ENCODE data around the gene HADH.
A peak's percentile ranks its signal among the peaks of the same experiment; 100 is the strongest.
"Not testable (repeated sequence)": the region's sequence is repeated elsewhere in the genome, so short reads cannot be mapped to it uniquely, and the experiment has no call there.

Gene HADH

DNA sequence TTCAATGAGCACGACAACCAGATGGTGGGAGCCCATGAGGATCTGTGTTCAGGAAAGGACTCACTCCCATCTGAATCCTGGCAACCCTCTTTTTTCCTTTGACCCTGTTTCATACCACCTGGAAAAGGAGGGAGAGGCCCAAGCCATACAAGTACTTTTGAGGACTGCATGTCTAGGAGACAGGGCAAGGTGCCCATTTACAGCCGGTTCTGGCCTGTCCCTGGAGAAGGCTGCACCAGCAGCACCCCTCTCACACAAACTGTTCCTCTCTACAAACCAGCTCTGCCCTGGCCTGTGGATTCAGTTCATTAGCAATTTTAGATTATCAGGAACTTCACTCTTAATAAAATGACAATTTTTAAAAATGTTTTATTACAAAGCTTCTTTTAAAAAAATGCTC, 57.5 kb downstream of the HADH start:
- Histone ChIP-seq H3K4me1 (ENCODE audit: insufficient read depth, low read length, severe bottlenecking) (peaks cover 59% of the 10 kb centered on the region), H3K27ac (ENCODE audit: low read depth, low read length, poor library complexity, severe bottlenecking) (peak overlapping the region; percentile 97), H3K27me3 (ENCODE audit: insufficient read depth, low read length) (no peaks in the 10 kb centered on the region), H3K9me3 (ENCODE audit: low read length) (no peaks in the 10 kb centered on the region), H3K9me2 (ENCODE audit: low read depth, low read length) (no peaks in the 10 kb centered on the region), H3K4me3 (ENCODE audit: low read depth, low read length, poor library complexity, severe bottlenecking) (no peak overlapping the region), H3K79me2 (ENCODE audit: insufficient read depth, low read length) (no peaks in the 10 kb centered on the region), H3F3A (ENCODE audit: insufficient read depth, low read length) (0 out of 2 replicates have a peak, but pooled peaks cover 6% of the 10 kb centered on the region), H3K4me2 (ENCODE audit: low read length) (no peak overlapping the region), H4K20me1 (ENCODE audit: insufficient read depth, low read length) (no peaks in the 10 kb centered on the region), H3K9ac (ENCODE audit: low read length) (no peak overlapping the region), H2AFZ (ENCODE audit: low read length) (no peak overlapping the region), H3K36me3 (ENCODE audit: insufficient read depth, low read length) (peaks cover 63% of the 10 kb centered on the region)
- no peak for TF ChIP-seq EZH2 (IDR thresholded peaks at IDR 0.05; ENCODE audit: borderline replicate concordance, low read length)

- H3K4me2 ChIP-seq (ENCODE audit: low read length): no peak overlapping the region
- H3K9me3 ChIP-seq (ENCODE audit: low read length): no peaks in the 10 kb centered on the region
- no peak overlapping the region for H3K4me3 ChIP-seq (ENCODE audit: low read depth, low read length, poor library complexity, severe bottlenecking)
- H3K9me2 ChIP-seq (ENCODE audit: low read depth, low read length): no peaks in the 10 kb centered on the region
- 0 out of 2 replicates have a peak, but pooled peaks cover 6% of the 10 kb centered on the region for H3F3A ChIP-seq (ENCODE audit: insufficient read depth, low read length)
- peaks cover 72% of the 10 kb centered on the region for H3K36me3 ChIP-seq (ENCODE audit: insufficient read depth, low read length)
- H3K27me3 ChIP-seq (ENCODE audit: insufficient read depth, low read length): no peaks in the 10 kb centered on the region
- H3K27ac ChIP-seq (ENCODE audit: low read depth, low read length, poor library complexity, severe bottlenecking): peak overlapping the region; percentile 97
- H4K20me1 ChIP-seq (ENCODE audit: insufficient read depth, low read length): no peaks in the 10 kb centered on the region
- no peak for TF ChIP-seq EZH2 (IDR thresholded peaks at IDR 0.05; ENCODE audit: borderline replicate concordance, low read length)
- TF ChIP-seq CTCF (IDR thresholded peaks at IDR 0.05; ENCODE audit: low read length): no peak
- H3K79me2 ChIP-seq (ENCODE audit: insufficient read depth, low read length): no peaks in the 10 kb centered on the region
- peaks cover 55% of the 10 kb centered on the region for H3K4me1 ChIP-seq (ENCODE audit: insufficient read depth, low read length, severe bottlenecking)
- H3K9ac ChIP-seq (ENCODE audit: low read length): no peak overlapping the region
- no peak overlapping the region for H2AFZ ChIP-seq (ENCODE audit: low read length)
Observed at GRCh38 chr4:108048157-108048556, 58.5 kb downstream of the HADH start.

DNA sequence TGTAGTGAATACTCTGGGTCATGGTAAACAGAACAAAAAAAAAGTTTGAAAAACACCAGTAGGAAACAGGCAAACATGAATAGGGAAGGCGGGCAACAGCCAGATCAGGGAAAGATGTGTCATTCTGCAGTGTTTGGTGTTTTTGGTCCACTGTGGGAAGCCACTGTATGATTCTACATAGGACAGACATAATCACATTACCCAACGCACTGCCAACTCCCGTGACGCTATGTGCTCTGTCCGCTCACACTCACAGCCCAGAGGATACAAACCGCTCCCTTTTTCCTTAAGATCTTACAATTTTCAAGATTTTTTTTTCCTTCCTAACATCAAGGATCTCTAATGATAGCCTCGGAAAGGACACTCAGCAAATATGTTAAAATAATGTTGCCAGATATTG, 59.3 kb downstream of the HADH start:
- no peak overlapping the region for H3K4me2 ChIP-seq (ENCODE audit: low read length)
- no peaks in the 10 kb centered on the region for H3K9me2 ChIP-seq (ENCODE audit: low read depth, low read length)
- peaks cover 81% of the 10 kb centered on the region for H3K36me3 ChIP-seq (ENCODE audit: insufficient read depth, low read length)
- H3K4me1 ChIP-seq (ENCODE audit: insufficient read depth, low read length, severe bottlenecking): peaks cover 46% of the 10 kb centered on the region
- TF ChIP-seq CTCF (IDR thresholded peaks at IDR 0.05; ENCODE audit: low read length) (no peak), EZH2 (IDR thresholded peaks at IDR 0.05; ENCODE audit: borderline replicate concordance, low read length) (no peak)
- no peaks in the 10 kb centered on the region for H3K79me2 ChIP-seq (ENCODE audit: insufficient read depth, low read length)
- H3K4me3 ChIP-seq (ENCODE audit: low read depth, low read length, poor library complexity, severe bottlenecking): no peak overlapping the region
- H3K9me3 ChIP-seq (ENCODE audit: low read length): no peaks in the 10 kb centered on the region
- H3K27ac ChIP-seq (ENCODE audit: low read depth, low read length, poor library complexity, severe bottlenecking): no peak overlapping the region
- no peaks in the 10 kb centered on the region for H4K20me1 ChIP-seq (ENCODE audit: insufficient read depth, low read length)
- H2AFZ ChIP-seq (ENCODE audit: low read length): no peak overlapping the region
- H3F3A ChIP-seq (ENCODE audit: insufficient read depth, low read length): 0 out of 2 replicates have a peak, but pooled peaks cover 6% of the 10 kb centered on the region
- no peaks in the 10 kb centered on the region for H3K27me3 ChIP-seq (ENCODE audit: insufficient read depth, low read length)
- H3K9ac ChIP-seq (ENCODE audit: low read length): no peak overlapping the region

- peaks cover 85% of the 10 kb centered on the region for H3K36me3 ChIP-seq (ENCODE audit: insufficient read depth, low read length)
- no peaks in the 10 kb centered on the region for H3K27me3 ChIP-seq (ENCODE audit: insufficient read depth, low read length)
- no peaks in the 10 kb centered on the region for H3K9me3 ChIP-seq (ENCODE audit: low read length)
- H3K4me2 ChIP-seq (ENCODE audit: low read length): no peak overlapping the region
- no peaks in the 10 kb centered on the region for H3K9me2 ChIP-seq (ENCODE audit: low read depth, low read length)
- peak overlapping the region; percentile 67 for H3K27ac ChIP-seq (ENCODE audit: low read depth, low read length, poor library complexity, severe bottlenecking)
- no peaks in the 10 kb centered on the region for H4K20me1 ChIP-seq (ENCODE audit: insufficient read depth, low read length)
- no peak overlapping the region for H3K9ac ChIP-seq (ENCODE audit: low read length)
- TF ChIP-seq EZH2 (IDR thresholded peaks at IDR 0.05; ENCODE audit: borderline replicate concordance, low read length) (no peak), CTCF (IDR thresholded peaks at IDR 0.05; ENCODE audit: low read length) (no peak)
- 0 out of 2 replicates have a peak, but pooled peaks cover 6% of the 10 kb centered on the region for H3F3A ChIP-seq (ENCODE audit: insufficient read depth, low read length)
- H2AFZ ChIP-seq (ENCODE audit: low read length): no peak overlapping the region
- H3K4me3 ChIP-seq (ENCODE audit: low read depth, low read length, poor library complexity, severe bottlenecking): no peak overlapping the region
- H3K79me2 ChIP-seq (ENCODE audit: insufficient read depth, low read length): no peaks in the 10 kb centered on the region
- peaks cover 42% of the 10 kb centered on the region for H3K4me1 ChIP-seq (ENCODE audit: insufficient read depth, low read length, severe bottlenecking)
Observed at GRCh38 chr4:108049406-108049805, 59.7 kb downstream of the HADH start.

DNA sequence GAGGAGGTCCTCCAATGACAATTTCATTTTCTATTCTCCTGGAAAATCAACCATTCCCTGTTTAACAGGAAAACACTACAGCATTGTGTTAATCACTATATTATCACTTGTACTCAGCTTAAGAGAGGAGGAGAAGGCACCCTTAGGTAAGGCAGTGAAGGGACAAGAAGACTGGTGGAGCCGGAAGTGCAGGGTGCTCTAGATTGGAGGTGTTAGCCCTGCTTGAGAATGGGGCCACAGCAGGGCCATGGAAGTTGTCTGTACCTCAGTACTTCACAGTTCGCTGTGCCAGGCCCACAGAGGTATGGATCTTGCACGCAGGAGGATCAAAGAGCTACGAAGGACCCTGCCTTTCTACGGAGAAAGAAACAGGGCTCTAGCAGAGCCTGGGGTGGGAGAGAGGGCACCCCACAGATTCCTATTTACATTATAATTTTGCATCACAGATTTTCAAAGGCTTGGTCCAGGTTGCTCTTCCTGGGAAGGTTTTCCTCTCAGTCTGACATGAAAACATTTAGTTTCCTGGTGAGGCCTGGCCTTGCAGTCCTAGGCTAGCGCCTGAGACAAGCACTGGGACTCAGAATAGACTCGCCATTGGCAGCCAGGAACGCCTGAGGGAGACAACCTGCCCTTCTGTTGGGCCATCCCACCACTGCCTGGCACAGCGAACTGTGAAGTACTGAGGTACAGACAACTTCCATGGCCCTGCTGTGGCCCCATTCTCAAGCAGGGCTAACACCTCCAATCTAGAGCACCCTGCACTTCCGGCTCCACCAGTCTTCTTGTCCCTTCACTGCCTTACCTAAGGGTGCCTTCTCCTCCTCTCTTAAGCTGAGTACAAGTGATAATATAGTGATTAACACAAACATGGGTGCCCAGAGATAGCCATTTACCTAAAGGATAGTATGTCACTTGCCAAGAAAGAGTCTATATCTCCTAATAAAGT, 60.8 kb downstream of the HADH start:
- H4K20me1 ChIP-seq (ENCODE audit: insufficient read depth, low read length); H3K79me2 ChIP-seq (ENCODE audit: insufficient read depth, low read length); H3K27me3 ChIP-seq (ENCODE audit: insufficient read depth, low read length); H3F3A ChIP-seq (ENCODE audit: insufficient read depth, low read length); H3K9ac ChIP-seq (ENCODE audit: low read length); H3K4me3 ChIP-seq (ENCODE audit: low read depth, low read length, poor library complexity, severe bottlenecking); H2AFZ ChIP-seq (ENCODE audit: low read length); H3K4me2 ChIP-seq (ENCODE audit: low read length); H3K9me2 ChIP-seq (ENCODE audit: low read depth, low read length); H3K9me3 ChIP-seq (ENCODE audit: low read length): not testable (repeated sequence)
- Histone ChIP-seq H3K27ac (ENCODE audit: low read depth, low read length, poor library complexity, severe bottlenecking) (peak overlapping the region; percentile 67), H3K36me3 (ENCODE audit: insufficient read depth, low read length) (peaks cover 94% of the 10 kb centered on the region), H3K4me1 (ENCODE audit: insufficient read depth, low read length, severe bottlenecking) (peaks cover 32% of the 10 kb centered on the region)
